Activated CD8-positive, alpha-beta memory T cell treated with anti-CD3 and anti-CD28 coated beads for 4 hours (primary cell): ENCODE results near the gene MIPEP.

Source experiments
- DNase-seq, 2 donors: peaks; one replicate each; pipeline ENCODE4 v3.0.0-alpha.2; 2020; ENCODE audit warnings: low read depth in 2 of 2

MIPEP gene

DNA sequence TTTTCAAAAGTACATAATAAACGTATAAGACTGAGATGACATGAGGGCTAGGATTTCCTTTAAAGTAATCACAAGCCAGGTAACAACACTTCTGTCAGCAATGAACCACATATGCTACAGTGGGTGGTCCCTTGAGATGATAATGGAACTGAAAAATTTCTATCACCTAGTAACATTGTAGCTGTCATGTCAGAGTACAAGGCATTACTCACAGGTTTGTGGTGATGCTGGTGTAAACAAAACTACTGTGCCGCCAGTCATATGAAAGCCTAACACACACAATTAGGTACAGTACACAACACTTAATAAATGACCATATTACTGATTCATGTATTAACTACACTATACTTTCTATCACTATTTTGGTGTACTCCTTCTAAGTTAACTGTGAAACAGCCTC is 36.8 kb downstream of the MIPEP start:
- DNase-seq: no peak

- no peak for DNase-seq
Measured at GRCh38 chr13:23851106-23851505, 38.1 kb downstream of the MIPEP start.

GRCh38 chr13:23850134-23850533 is 39.1 kb downstream of the MIPEP start:
- no peak for DNase-seq

DNA sequence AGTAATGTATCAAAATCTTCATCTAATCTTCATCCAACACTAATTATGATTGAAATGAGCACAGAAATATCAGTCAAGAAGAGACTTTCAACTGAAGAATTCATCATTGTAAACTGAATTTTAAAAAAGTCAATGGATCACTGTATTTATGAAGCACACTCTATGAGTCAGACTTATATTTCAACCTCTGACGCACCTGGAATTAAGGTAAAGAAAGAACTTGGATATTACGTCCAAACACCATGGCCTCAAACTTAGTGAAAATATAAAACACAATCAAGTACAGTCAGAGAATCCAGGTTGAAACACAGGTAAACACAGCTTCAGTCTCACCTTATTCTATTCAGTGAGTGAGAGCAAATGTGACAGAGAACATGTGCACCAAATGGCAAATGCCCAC is 39.5 kb downstream of the MIPEP start:
- DNase-seq: no peak

DNA sequence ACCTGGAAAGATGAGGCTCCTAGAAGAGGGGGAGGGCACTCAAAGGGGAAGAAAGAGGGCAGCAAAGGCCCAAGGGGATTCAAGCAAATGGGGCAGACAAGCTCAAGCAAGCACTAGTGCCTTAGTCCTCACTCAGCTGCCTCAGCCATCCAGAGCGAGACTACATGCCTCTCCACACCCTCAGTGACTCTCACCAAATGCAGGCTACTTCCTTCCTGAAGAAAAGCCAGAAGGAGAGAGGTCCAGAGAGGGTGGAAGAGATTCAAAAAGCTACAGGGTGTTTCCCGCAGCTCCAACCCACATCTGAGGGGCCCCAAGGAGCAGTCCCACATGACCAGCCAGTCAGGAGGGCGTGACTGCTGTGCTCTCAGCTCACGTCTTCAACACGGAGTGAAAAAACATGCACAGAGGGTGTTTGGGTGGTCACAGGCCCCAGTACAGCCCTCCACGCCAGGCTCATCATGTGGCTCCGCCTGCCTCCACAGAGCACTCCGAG is 40.5 kb downstream of the MIPEP start:
- DNase-seq: no peak

GRCh38 chr13:23848019-23848418 is 41.2 kb downstream of the MIPEP start:
- no peak for DNase-seq

DNA sequence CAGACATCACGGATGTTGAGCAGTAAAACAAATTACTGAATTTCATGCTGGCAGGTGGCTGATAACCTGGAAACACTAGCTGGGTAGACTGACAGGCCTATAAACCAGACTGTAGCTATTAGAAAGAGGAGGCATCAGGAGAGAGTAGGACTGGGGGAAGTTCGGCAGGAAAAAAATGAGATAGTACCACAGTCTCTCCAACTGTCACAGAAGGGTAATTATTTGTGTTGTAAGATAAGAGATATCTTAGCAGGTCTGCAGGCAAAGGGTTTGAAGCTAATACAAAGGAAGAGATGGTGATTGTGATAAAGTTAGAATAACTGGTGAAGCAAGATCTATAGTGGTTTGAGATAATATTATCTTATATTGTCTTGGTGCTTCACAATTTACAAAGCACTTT is 41.7 kb downstream of the MIPEP start:
- DNase-seq: no peak

- no peak for DNase-seq
Measured at GRCh38 chr13:23845105-23845725, 44.0 kb downstream of the MIPEP start.

GRCh38 chr13:23844132-23844531 is 45.1 kb downstream of the MIPEP start:
- DNase-seq: no peak

- no peak for DNase-seq
Measured at GRCh38 chr13:23843436-23843835, 45.8 kb downstream of the MIPEP start.

DNA sequence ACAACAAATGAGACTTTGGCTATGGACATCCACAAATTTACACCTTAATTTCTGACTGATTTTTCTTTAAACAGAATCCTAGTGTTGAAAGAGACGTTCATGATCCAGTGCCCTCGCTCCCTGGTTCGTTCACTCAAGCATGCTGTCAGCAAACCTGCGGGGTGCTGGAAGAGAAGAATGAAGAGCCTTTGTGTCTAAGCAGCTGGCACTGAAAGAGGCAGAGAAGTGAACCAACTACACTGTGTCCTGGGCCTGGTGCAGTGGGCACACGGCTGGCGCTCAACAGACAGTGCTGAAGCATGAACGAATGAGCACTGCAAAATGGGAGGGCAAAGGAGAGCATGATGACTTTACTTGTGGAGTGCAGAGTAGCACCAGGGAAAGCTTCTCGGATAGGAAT is 46.8 kb downstream of the MIPEP start:
- no peak for DNase-seq

GRCh38 chr13:23833733-23834611 is 55.2 kb downstream of the MIPEP start:
- DNase-seq: no peak

DNA sequence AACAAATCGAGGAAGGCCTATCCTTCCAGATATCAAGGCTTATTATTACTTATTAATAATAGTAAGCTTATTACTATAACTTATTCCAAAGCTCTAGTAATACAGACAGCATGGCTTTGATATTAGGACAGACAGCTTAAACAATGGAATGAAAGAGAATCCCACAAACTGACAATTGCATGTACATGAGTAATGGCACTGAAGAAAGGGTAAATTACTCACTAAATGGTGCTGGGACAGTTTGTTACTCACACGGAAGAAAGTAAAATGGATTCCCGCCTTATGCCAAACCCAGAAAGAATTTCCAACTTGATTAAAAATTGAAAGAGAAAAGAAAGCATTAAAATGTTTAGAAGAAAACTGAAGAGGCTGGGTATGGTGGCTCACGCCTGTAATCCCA is 60.3 kb downstream of the MIPEP start:
- DNase-seq: no peak

GRCh38 chr13:23828086-23828485 is 61.1 kb downstream of the MIPEP start:
- no peak for DNase-seq

DNA sequence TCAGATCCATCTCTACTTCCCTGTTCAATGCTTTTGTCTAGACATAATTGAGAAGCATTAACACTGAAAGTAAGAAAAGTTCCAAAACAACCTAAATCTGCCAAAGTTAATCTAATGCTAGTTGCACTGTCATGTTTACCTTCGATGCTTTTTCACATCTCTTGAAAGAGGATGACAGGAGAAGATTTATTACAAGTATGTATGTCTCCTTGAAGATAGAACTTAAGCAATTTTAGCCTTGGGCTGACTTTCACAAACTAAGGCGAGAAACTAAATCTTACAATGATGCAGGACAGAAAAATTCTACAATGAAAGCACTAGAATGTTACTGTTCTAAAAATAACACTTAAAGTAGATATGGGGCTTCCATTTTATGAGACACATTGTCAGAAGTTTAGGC is 64.0 kb downstream of the MIPEP start:
- DNase-seq: no peak

DNA sequence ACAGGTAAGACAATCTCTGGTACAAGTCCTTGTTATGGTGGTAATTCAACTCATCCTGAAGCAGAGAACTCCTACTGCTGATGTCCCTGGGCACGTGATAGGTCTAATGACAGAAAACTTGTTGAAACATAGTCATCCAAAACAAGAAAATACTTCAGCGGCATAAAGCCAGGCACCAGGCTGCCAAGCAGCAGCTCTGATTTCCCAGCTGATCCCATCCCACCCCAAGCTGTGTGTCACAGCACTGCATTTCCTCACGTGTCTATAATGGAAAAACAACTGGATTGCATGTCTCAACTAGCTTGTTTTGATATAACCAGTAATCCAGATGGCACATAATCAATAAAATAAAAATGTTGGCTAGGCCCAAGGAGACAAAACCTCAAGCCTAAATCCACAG is 64.8 kb downstream of the MIPEP start:
- no peak for DNase-seq

- DNase-seq: no peak
Measured at GRCh38 chr13:23822252-23822824, 66.9 kb downstream of the MIPEP start.

DNA sequence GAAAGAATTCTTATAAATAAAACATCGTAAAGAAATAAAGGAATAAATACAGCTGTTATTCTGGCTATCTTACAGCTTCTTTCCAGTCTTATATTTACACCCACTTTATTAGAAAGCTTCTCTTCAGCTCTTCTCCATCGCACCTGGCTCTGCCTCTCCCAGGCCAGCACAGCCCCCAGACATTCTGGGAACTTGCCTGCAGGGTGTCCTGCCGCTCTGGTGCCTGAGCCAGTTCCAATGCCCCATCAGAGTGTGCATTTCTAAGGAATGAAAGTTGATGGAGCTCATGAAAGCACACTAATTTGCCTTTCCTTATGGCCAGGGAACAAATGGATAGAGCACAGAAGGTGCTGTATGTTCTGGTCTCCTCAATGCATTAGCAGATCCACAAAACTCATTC is 68.7 kb downstream of the MIPEP start:
- no peak for DNase-seq

DNA sequence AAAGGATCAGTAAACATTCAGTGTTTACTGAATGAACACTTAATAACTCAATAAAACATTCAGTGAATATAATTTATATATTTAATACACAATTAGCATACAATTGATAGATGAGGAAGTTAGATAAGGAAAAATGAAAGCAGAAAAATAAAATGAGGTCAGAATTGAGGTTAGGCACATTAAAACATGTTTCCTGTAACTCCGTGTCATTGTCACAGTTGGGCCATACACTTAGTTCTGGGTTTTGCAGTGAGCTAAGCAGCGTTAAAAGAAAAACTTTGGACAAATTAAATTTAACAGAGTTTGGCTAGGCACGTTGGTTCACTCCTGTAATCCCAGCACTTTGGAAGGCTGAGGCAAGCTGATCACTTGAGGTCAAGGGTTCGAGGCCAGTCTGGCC is 71.4 kb downstream of the MIPEP start:
- DNase-seq: no peak

DNA sequence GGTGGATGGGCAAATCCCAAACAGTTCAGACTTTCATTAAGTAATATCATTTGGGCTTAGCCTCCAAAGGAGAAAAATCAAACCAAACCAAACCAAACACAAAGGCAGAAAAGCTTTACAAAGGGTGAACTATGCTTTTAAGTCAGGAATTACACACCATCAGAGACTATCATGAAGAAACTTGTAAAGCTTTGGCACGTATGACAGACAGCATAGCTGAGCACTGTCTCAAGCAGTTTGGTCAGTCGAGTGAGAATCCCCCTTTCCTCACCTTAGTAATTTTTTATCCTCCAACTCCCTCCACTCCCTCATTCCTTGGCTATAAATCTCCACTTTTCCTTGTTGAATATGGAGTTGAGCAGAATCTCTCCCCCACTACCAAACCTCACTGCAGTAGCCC is 72.1 kb downstream of the MIPEP start:
- DNase-seq: no peak

DNA sequence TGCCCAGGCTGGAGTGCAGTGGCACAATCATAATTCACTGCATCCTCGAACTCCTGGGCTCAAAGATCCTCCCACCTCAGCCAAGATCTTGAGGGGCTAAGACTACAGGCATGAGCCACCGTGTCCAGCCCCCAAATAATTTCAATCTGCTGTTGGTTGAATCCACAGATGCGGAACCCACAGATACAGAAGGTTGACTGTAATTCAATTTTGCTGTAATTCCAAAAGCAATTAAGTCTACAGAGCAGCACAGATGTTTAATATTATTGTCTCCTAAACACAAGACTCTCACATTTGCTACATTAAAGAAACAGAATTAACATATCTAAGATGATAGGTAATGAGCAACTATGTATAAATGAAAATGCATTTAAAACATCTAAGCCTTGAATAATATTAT is 75.6 kb downstream of the MIPEP start:
- DNase-seq: no peak

DNA sequence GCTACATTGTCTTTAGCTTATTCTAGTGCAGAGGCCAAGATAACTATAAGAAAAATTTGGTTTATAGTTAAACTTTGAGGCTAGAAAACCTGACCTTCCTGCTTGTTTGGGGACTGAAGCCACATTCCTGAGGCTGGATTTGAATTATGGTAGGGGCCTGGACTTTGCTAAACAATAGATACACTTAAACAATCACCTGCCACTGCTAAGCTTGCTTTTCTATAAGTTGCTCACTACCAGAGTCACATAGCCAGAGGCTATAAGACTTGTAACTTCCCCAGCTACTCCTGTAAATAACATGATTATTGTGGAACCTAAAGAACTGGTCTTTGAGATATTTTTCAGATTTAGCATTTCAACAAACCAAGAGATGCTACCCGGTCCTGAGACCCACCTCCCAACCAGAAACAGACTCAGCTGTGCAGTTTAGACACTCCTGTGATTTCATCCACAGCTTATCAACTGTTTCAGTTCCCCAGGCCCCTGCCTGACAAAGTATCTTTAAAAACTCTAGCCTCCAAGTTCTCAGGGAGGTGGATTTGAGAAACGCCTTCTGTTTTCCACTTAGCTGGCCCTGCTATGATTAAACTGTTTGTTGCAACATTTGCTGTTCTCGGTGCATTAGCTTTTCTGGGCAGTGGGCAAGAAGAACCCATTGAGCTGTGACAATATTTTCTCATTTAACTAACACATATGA is 77.7 kb downstream of the MIPEP start:
- no peak for DNase-seq
